Mononuclear cell (primary cell): ENCODE results near the gene TRPV2. TPM values are rescaled to one million over a fixed set of nuclear protein-coding genes. Genes with fewer than 3 reads are reported as not detected.

Source experiments
- H3K27me3 ChIP-seq: 2 replicates; pipeline ENCODE4 v1.6.0; 2011; ENCODE audit warnings: low read length, control low read depth; ENCODE audit not compliant: insufficient read depth
- H3K4me1 ChIP-seq: 2 replicates; pipeline ENCODE4 v1.5.1; 2011; ENCODE audit warnings: mild to moderate bottlenecking, low read length, control low read depth; ENCODE audit not compliant: insufficient read depth
- H3K4me3 ChIP-seq: 2 replicates; pipeline ENCODE4 v1.5.1; 2011; ENCODE audit warnings: mild to moderate bottlenecking, low read length, moderate library complexity
- H3K9me3 ChIP-seq: 2 replicates; pipeline ENCODE4 v1.5.1; 2011; ENCODE audit warnings: low read depth, mild to moderate bottlenecking, control low read depth, low read length
- total RNA-seq: library from RNA; depleted of rRNA; stranded (reverse); fragments of >200 nt; gene quantifications from one replicate; pipeline ENCODE4 v1.2.3, GENCODE V29; 2012

The TRPV2 gene
- total RNA-seq, 1 donor = 23.1 TPM

DNA sequence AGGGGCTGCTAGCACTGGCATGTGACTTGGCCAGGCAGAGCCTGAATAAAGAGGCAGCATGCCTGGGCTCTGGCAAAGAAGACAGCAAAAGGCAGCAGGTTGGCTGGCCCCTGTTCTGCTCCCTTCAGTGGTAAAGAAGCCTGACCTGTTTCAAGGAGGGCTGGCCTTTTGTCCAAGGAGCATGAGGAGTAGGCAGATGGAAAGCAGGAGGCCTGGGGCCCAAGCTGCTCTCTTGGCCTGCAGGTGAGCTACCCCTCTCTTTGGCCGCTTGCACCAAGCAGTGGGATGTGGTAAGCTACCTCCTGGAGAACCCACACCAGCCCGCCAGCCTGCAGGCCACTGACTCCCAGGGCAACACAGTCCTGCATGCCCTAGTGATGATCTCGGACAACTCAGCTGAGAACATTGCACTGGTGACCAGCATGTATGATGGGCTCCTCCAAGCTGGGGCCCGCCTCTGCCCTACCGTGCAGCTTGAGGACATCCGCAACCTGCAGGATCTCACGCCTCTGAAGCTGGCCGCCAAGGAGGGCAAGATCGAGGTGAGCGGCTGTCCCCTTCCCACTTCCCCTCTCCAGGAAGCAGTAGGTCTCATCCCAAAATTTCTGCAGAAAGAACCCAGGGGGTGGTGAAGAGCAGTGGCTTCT is 8.0 kb downstream of the TRPV2 start:
- Histone ChIP-seq H3K9me3 (no peaks in the 10 kb centered on the region), H3K27me3 (no peaks in the 10 kb centered on the region), H3K4me3 (no peak overlapping the region), H3K4me1 (peaks cover 23% of the 10 kb centered on the region)

DNA sequence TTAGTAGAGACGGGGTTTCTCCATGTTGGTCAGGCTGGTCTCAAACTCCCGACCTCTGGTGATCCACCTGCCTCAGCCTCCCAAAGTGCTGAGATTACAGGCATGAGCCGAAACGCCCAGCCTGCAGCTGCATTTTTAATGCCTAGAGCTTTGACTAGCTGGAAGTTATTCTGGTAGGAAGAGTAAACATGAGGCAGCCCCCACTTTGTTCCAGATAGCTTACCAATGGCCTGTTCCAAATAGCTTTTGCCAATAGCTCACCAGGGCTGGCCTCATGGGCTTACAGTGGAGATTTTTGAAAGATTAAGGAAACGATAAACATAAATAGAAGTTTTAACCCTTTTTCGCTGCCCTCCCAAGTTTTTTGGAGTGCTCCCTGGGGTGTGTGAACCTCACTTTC is 9.8 kb downstream of the TRPV2 start:
- Histone ChIP-seq H3K4me3 (no peak overlapping the region), H3K4me1 (peaks cover 5% of the 10 kb centered on the region)

DNA sequence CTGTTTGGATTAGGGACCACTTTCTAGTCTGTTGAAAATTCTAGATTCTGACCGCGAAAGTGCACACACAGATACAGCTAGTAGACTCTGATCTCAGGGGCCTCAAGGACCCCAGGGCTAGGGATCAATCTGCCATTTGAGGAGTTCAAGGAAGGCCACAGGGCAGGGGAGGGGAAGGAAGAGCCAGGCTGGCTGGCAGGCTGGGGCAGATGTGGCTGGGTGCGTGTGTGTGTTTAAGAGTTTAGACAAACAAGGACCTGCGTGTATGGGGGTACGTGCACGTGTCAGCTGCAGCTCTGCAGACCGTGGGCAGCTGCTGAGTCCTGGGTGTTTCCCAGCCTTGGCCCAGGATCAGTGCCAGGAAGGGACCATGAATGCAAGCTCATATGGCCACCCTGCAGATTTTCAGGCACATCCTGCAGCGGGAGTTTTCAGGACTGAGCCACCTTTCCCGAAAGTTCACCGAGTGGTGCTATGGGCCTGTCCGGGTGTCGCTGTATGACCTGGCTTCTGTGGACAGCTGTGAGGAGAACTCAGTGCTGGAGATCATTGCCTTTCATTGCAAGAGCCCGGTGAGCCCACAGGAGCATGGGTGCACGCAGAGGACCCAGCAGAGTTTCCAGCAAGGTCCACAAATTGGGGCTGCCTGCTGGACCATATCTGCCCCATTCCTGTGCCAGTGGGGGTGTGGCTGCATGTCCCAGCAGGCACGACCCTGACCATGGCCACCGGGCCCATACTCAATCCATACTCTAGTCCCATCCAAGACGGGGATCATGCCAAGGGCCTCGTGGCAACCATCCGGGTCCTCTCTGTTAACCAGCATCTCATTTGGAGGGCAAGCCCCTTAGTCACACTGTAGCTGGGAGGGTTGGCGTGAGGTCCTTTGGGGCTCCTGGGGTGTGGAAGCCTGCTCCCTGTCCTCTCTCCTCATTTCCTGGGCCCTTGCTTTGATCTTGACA is 10.6 kb downstream of the TRPV2 start:
- Histone ChIP-seq H3K27me3 (no peaks in the 10 kb centered on the region), H3K4me1 (no peaks in the 10 kb centered on the region), H3K4me3 (no peak overlapping the region), H3K9me3 (no peaks in the 10 kb centered on the region)

More for the DNA sequence above, 9.8 kb downstream of the TRPV2 start:
- Histone ChIP-seq H3K9me3 (no peaks in the 10 kb centered on the region), H3K27me3 (no peaks in the 10 kb centered on the region)

DNA sequence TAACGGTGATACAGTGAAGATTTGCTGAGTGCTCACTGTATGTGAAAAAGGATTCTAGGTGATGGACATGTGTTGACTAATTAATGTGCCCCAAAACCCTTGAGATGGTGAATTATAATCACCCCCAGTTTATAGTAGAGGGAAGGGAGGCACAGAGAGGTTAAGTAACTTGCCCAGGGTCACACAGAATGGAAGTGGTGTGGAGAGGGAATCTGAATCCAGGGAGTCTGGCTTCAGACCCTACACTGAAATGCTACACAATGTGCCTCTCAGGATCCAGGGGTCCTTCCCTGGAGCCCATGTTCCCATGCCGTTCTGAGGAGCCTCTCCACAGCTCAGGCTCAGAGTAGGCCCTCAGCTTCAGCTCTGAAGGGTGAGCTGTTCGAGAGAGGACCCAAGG is 11.6 kb downstream of the TRPV2 start:
- Histone ChIP-seq H3K4me3 (no peak overlapping the region), H3K9me3 (no peaks in the 10 kb centered on the region), H3K27me3 (no peaks in the 10 kb centered on the region), H3K4me1 (no peaks in the 10 kb centered on the region)

DNA sequence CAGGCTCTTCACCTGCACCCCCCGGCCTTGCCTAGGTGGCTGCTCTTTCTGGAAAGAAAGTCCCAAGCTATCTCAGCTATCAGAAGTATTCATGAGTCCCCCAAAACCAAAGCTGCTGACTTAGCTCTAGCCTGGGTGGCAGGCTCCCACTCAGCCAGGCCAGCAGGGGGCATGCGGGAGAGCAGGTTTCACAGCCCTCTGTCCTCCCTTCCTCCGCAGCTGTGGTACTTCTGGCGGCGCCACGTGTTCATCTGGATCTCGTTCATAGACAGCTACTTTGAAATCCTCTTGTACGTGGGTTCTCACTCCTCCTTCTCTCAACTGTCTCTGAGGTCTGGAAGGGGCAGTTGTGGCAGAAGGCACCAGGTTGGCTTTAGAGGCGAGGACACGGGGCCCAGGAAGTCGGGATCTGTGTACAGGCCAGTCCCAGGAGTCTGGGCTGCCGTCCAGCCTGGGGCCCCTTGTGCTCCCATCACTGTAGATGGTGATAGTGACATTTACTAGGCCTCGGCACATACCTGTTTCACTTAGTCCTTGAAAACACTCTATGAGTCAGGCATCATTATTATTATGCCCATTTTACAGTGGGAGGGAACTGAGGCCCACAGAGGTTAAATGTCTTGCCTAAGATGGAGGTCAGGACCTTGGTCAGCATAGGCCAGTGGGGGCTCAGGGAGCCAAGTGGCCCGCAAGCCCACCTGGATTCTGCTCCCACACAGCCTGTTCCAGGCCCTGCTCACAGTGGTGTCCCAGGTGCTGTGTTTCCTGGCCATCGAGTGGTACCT is 12.9 kb downstream of the TRPV2 start:
- H3K4me1 ChIP-seq = no peaks in the 10 kb centered on the region
- no peaks in the 10 kb centered on the region for H3K9me3 ChIP-seq
- no peak overlapping the region for H3K4me3 ChIP-seq
- H3K27me3 ChIP-seq = no peaks in the 10 kb centered on the region

DNA sequence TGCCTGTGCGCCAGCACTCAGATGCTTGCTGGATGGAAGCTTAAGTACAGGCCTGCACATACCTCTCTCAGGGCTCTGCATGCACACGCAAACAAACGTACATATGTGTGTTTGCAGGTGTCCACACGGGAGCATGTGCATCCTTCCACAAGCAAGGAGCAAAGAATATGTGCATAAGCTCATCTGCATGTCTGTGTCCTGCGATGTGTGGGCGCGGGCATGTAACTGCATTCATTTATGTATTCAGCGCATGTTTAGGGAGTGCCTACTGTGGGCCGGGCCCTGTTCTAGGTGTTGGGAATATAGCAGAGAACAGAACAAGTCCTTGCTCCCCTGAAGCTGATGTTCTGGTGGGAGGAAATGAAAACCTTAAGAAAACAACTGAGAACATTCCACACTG is 13.7 kb downstream of the TRPV2 start:
- Histone ChIP-seq H3K9me3 (no peaks in the 10 kb centered on the region), H3K27me3 (no peaks in the 10 kb centered on the region), H3K4me1 (no peaks in the 10 kb centered on the region), H3K4me3 (no peak overlapping the region)

DNA sequence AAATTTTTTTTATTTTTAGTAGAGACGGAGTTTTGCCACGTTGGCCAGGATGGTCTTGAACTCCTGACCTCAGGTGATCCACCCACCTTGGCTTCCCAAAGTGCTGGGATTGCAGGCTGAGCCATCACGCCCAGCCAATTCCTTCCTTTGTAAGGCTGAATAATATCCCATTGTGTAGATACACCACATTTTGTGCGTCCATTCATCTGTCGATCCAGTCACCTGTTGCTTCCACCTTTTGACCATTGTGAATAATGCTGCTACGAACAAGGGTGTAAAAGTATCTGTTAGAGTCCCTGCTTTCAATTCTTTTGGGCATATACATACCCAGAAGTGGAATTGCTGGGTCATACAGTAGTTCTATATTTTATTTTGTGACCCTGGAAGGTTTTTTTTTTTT is 15.3 kb downstream of the TRPV2 start:
- H3K4me3 ChIP-seq = no peak overlapping the region
- H3K4me1 ChIP-seq = no peaks in the 10 kb centered on the region
- no peaks in the 10 kb centered on the region for H3K27me3 ChIP-seq
- no peaks in the 10 kb centered on the region for H3K9me3 ChIP-seq

DNA sequence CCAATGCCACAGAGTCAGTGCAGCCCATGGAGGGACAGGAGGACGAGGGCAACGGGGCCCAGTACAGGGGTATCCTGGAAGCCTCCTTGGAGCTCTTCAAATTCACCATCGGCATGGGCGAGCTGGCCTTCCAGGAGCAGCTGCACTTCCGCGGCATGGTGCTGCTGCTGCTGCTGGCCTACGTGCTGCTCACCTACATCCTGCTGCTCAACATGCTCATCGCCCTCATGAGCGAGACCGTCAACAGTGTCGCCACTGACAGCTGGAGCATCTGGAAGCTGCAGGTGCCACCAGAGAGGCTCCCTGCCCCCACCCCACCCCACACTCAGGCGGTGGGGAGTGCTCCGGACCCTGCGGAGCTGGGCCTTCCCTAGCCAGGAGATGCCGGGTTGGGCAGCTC is 16.6 kb downstream of the TRPV2 start:
- Histone ChIP-seq H3K4me3 (no peak overlapping the region), H3K4me1 (no peaks in the 10 kb centered on the region), H3K27me3 (no peaks in the 10 kb centered on the region), H3K9me3 (no peaks in the 10 kb centered on the region)

DNA sequence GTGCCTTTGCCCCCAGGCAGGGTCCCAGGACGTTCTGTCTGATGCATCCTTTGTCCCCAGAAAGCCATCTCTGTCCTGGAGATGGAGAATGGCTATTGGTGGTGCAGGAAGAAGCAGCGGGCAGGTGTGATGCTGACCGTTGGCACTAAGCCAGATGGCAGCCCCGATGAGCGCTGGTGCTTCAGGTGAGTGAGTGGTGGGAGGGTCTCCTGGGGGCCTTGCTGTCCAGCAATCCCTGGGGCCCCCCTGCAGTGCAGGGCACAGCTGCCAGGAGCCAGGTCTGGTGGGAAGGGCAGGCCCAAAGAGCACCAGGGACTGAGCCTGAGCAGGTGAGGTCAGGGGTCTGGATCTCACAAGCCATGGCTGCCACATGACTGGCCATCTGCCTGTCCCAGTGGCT is 18.1 kb downstream of the TRPV2 start:
- no peak overlapping the region for H3K4me3 ChIP-seq
- peaks cover 5% of the 10 kb centered on the region for H3K4me1 ChIP-seq
- no peaks in the 10 kb centered on the region for H3K9me3 ChIP-seq
- H3K27me3 ChIP-seq = no peaks in the 10 kb centered on the region

DNA sequence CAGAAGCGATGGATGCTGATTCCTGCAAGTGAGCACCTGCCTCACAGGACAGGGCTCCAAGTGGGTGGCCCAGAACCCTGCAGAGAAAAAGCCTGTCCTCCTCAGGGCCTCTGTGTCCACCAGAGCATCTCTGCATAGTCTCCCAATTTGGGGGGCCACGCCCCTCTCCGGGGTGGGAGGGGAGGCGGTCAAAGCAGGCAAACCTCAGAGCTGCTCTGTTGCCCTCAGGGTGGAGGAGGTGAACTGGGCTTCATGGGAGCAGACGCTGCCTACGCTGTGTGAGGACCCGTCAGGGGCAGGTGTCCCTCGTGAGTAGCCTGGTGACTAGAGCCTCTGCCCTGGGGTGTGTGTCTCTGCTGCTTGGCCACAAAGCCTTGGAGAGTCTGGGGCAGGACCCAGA is 19.3 kb downstream of the TRPV2 start:
- Histone ChIP-seq H3K4me3 (no peak overlapping the region), H3K9me3 (no peaks in the 10 kb centered on the region), H3K27me3 (no peaks in the 10 kb centered on the region), H3K4me1 (peaks cover 11% of the 10 kb centered on the region)

DNA sequence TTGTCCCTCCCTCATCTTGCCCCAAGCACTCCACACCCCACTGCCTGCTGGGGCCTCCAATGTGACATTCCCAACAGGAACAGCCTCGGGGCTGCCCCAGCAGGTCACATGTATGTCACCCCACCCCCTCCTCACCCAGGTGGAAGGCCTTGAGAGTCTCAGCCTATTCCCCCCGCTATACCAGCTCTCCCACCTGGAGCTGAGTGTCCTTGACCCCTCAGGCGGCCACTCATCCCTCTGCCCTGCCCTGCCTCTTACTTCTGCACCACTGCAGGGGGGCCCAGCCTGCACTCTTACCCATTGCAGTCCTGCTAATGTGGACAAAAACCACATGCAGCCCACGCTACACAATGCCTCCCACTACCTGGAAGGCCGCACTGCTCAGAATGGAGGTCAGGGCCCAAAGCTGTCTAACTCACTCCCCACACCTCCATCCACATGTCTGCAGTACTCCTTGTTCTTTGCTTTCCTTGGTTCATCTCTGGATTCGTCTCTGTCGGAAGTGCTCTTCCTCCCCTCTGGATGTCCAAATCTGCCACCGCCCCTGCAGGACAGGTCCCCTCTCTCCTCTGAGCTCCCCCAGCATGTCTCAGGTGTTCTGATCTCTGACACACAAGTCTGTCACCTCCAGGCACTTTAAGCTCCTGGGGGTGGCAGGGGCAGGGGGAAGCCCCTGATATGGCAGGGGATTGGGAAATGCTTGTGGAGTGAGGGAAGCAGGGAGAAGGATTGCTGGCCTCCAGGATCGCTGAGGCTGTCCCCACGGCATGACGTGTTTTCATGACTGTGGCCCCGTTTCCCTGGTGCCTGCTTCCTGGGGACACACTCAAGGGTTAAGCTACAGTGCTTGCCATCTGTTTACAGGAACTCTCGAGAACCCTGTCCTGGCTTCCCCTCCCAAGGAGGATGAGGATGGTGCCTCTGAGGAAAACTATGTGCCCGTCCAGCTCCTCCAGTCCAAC is 20.8 kb downstream of the TRPV2 start:
- no peak overlapping the region for H3K4me3 ChIP-seq
- H3K9me3 ChIP-seq = no peaks in the 10 kb centered on the region
- H3K27me3 ChIP-seq = no peaks in the 10 kb centered on the region
- H3K4me1 ChIP-seq = peaks cover 27% of the 10 kb centered on the region

DNA sequence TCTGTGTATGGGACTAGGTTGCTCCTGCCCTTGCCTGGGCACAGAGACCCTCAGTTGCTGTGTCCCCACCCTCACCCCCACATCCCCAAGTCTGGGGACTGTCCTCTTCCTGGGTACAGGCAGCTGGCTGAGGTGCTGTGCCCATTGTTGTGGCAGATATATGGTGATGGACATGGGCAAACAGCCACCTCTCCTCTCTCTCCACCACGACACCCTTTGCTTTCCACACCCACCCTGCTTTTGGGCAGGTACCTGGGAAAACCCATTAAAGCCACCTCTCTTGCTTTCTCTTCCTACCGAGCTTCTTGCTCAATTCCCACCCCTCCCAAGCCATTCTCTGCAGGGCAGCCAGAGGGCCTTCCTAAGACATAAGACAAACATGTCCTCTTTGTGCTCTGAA is 21.7 kb downstream of the TRPV2 start:
- Histone ChIP-seq H3K4me3 (no peak overlapping the region), H3K4me1 (peaks cover 36% of the 10 kb centered on the region), H3K9me3 (no peaks in the 10 kb centered on the region), H3K27me3 (no peaks in the 10 kb centered on the region)

DNA sequence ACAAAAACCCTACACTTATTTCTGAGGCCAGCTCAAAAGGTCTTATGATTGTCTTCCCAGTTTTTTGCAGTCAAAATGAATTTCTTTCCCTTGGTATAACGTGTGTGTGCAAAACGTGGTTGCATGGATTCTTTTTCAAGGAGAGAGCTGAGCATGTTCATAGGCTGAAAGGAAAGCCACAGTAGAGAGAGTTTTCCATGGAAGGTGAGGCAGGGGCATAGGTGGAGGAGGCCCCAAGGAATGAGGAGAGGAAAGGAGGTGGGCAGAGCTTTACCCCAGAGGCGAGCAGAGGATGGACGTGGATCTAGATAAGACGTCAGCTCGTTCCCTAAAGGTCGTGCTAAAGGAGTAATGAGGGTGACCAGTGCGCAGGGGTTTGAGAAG is 22.8 kb downstream of the TRPV2 start:
- Histone ChIP-seq H3K4me1 (peaks cover 47% of the 10 kb centered on the region), H3K4me3 (peak overlapping the region; percentile 81), H3K9me3 (no peaks in the 10 kb centered on the region), H3K27me3 (no peaks in the 10 kb centered on the region)

DNA sequence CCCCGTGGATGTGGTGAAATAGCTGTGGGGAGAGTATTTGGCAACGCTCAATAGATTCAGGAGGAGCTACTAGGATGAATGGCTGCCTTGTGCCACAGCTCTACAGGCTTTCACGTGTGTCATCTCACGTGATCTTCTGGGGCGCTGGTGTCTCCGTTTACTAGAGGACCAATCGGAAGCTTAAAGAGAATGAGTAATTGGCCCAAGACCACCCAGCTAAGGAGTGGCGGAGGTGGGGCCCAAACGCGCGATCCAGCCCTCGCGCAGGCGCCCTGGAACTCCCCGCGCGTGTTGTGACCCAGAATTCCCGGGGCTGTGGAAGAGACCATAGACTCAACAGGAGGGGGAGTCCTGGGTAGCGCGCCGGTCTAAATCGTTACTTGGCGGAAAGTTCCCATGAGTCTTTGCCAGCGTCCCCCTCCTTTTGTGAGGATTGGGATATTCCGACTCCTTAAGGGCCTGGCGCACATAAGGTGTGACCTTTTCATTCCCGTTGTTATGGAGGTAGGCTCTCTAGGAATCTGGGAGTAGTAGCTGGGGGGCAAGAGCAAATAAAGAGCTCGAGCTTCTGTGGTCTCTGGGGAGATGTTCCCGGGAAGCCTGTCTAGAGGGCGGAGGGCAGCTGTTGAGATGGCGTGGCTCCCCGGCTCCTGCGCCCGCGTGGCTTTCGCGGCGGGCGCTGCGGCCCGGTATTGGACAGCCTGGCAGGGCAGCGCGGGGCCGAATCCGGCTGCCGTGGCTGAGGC is 23.4 kb downstream of the TRPV2 start:
- Histone ChIP-seq H3K4me3 (peak overlapping the region; percentile 81), H3K4me1 (peaks cover 49% of the 10 kb centered on the region), H3K9me3 (no peaks in the 10 kb centered on the region), H3K27me3 (no peaks in the 10 kb centered on the region)
